Islet precursor cell (in vitro differentiated cells): ENCODE results near the gene CFDP1.
A peak's percentile ranks its signal among the peaks of the same experiment; 100 is the strongest.

Experiments
- DNase-seq: peaks from one replicate; pipeline ENCODE4 v3.0.0-alpha.2; 2018

Gene CFDP1

DNA sequence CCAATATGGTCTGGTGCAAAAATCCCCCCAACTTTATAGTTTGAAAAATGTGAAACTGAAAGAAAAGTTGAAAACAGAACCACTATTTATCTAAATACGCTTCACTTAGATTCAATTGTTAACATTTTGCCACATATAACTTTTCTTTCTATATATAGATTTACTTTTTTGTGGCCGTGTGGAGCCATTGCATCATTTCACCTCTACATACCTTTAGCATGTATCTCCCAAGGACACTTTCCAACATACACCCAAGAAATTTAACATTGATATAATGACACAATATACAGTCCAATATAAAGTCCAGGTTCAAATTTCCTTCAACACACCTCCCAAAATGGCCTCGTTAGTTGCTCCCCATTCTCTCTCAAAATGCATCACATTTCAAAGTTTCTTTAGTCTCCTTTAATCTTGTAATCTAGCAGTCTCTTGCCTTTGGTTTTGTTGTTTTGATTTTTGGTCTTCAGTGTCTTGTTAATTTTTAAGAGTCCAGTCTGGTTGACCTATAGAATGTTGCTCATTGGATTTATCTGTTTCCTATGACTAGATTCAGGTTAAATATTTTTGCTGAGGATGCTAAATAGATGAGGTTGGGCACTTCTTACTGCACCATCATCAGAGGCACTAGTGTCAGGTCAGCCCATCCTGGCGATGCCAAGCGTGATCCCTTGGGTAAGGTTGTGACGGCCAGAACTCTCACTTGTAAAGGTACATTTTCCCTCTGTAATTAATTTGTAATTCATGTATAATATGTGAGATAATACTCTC lies 117.6 kb downstream of the CFDP1 start:
- no peak for DNase-seq

DNA sequence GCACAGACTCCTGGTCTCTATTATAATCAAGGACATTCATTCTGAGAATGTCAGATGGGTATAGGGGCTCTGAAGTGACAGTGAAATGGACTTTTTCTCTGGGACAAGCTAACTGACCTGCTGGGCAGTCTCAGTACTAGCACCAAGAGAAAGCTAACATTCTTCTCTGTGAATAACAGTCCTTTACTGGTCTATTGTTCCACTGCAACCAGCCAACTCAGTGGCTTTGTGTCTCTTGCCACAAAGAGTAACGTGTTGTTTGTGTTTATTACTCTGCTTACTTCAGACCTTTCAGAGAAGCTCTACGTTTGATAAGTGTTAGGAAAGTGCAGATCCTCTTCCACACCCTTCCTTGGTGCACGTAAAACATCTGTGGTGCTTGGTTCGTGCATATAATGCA lies 120.4 kb downstream of the CFDP1 start:
- no peak for DNase-seq

DNA sequence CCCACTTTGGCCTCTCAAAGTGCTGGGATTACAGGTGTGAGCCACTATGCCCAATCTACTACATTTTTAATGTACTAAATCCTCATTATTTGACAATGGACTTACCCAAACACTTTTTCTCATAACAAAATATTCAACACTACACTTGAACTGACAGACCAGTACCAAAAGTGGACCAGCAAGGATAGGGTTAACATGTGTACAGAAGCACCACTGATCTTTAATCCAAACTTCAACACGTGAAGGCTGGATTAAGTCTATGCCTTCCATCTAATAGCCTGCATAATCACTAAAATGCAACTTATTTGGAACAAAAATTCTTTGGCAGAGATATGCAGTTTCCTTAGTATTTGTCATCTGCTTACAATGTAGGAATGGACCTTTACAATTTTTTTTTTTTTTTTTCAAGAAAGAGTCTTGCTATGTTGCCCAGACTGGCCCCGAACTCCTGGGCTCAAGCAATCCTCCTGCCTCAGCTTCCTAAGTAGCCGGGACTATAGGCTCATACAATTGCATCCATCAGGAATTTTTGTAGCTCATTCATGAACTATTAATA lies 121.8 kb downstream of the CFDP1 start:
- no peak for DNase-seq

DNA sequence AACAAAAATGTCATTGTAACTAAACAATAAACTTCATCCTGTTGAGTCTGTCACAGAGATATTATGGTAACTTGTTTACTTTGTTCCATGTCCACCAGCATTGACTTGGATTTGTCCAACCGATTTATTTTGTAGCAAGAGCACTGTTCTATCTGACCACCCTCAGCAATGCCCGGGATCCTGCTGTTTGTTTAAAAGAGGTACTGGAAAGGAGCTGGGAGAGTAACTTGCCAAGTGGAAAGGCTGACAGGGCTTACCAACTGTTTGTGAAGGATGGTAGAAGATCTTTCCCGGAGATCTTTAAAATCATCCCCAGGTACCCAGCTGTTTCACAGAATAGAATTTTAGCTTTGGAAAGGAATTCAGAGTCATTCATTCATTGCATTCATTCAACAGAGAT lies 122.8 kb downstream of the CFDP1 start:
- no peak for DNase-seq

DNA sequence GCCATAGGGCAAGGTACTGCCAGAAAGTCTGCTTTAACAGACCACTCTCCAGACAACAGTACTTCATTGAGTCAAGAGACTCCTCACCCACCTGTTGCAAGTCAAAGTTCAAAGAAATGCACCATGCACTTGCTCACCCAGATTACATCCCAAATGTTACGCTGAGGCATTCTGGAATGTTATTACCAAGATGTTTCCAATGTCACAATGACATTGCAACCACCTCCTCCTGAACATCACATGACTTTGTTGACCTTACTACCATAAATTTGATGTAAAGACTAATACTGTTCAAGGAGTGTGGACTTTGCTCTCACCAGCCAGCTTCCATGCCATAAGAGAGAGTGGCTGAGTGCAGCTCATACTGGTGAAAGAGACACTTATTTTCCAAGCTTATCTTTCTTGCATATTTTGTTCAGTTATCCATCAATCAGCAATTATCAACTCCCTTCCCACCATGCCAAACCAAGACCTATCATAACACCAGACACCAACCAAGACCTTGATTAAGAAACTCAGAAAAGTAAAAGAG lies 123.3 kb downstream of the CFDP1 start:
- no peak for DNase-seq

DNA sequence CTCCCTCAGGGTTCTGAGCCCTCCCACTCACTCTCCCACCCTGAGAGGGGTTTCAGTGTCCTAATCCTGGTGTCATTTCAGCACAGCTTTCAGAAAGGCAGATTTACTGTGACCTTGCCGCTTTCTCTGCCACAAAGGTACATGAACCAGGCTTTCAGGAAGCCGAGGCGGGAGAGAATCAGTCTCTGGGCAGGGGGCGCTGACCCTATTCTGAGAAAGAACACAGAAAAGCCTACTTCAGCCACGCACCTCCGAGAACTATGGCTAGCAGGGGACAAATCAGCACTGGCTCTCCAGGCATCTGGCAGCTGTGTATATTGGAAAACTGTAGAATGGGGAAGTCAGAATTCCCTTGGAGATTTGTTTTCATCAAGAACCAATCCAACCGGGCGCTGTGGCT lies 124.1 kb downstream of the CFDP1 start:
- no peak for DNase-seq

DNA sequence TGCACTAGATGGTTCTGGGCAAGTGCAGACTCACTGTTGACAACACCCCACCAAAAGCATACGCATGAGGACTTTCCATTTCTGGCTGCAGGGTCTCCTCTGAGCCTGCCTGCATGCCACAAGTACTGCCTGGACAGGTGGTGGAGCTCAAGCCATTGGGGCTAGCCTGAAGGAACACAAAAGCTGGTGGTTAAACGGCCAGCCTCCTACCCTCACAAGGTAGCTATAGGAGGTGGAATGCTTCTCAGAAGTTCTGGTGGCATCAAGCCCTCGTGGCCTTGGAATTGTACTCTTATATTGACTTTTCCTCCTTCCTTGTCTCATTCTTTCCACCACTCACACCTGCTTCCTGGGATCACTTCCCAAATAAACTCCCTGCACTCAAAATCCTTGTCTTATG lies 125.3 kb downstream of the CFDP1 start:
- DNase-seq, result no peak

DNA sequence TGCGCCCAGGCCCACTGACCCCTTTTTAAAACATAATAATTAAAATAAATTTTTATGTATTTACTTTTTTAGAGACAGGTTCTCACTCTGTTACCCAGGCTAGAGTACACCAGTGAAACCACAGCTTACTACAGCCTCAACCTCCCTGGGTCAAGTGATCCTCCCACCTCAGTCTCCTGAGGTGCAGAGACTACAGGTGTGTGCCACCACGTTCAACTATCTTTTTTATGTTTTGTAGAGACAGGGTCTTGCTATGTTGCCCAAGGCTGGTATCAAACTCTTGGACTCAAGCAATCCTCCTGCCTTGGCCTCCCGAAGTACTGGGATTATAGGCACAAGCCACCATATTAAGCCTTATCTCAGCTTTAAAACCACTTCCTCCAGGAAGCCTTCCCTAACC lies 125.8 kb downstream of the CFDP1 start:
- no peak for DNase-seq

DNA sequence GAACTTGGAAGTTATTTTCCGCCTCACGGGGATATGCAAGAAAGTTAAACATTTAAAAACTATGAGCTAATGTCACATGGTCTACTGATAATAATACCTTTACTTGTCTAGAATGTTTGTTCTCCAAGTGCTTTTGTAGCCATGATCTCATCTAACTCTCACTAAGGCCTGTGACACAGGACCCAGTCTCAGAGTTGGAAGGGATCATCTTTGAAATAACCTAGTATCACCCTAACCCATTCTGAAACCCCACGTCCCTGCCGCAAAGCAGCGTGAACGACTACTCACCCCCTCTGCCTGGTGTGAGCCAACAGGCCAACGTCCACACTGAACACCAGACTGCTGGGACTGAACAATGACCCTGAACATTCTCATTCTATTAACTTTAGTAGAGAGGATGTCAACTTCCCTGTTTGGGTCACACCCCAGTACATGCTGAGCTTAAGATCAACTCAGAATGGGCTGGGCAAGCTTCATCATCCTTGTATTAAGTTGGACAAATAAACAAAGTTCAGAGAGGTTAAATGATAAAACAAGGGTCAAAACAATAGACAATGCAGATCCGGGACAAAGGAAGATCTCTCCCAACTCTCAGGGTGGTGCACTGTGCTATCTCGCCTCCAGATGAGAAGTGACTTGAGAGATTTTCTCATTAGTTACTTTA lies 127.1 kb downstream of the CFDP1 start:
- no peak for DNase-seq

DNA sequence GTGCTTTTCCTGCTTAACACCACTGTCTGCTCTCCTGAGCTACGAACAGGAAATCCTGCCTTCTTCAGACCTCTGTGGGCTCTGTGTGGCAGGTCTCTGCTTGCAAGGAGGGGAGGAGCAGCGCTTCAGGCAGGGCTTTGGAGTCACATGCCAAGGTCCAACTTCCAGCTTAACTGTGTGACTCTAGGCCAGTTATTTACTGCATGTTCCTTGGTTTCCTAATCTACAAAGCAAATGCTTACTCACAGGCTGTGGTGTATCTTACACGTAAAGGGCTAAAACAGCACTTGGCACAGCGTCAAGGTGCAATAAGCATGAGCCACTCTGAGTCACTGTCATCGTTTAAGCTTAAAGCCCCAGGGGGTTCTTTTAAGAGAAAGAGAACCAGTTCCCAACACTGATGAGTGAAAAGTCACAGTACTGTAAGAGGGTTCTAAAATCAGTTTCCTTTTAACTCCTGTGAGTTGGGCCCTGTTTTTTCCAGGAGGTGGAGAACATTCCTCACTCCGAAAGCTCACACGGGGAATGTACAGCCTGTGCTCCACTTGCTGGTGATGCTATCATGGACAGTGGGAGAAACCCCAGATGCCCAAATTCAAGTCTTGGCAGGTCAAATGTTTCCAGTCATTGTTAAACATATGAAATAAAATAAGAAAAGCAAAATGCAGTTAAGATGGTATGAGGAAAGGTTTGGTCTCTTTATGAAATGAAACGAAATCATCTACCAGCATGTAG lies 127.8 kb downstream of the CFDP1 start:
- DNase-seq, result peak; percentile 96

DNA sequence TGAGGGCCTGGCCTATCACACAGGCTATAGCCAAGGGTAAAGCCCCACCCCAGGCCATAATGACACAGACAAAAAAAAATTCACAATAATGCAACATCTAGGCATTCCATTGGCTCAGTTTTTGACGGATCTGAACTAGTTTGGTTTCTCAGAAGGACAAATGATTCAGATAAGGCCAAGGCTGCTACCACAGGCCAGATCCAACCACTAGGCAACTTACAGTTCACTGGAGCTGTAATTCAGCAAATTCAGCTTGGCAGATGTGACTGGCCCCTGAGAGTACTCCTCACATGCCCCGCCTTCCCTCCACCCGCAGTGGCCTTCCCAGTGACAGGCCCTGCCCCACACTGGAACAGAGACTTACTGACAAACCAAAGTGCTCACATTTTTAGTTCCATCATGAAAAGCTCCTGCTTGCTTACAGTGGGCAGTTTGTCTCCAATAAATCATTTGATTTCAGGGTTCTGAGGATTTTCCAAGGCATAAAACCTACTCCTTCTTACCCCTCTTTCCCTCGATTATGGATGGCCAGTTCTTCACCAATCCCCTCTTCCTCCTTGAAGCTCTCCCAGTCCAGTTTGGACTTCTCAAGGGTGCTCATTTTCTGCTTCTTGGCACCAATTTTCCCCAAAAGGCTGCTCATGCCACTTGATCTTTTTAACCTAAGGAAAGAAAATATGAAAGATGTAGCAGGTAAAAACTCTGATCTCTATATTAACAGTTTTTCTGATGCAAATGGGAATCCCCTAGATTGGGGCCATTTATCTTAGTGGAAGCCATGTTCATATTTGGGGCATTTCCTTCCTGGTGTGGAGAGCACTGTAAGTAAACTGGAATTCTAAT lies 128.6 kb downstream of the CFDP1 start:
- DNase-seq, result no peak

DNA sequence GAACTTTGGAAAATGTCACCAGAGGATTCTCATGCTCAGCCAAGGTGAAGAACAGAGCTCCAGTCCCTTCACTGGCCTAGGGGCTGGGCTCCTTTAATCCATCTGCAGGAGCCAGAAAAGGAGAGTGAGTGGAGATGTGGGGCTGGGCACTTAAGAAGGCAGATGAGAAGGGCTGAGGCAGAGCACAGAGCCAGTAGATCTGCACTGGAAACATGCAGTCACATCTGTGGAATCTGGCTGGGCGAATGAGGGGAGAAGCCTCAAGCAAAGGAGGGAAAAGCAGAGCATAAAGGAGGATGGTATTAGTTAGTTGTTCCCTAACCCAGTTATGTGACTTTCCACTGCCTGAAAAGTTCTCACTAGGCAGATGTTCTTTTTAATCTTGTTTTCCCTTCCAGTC lies 131.5 kb downstream of the CFDP1 start:
- peak; percentile 88 for DNase-seq

DNA sequence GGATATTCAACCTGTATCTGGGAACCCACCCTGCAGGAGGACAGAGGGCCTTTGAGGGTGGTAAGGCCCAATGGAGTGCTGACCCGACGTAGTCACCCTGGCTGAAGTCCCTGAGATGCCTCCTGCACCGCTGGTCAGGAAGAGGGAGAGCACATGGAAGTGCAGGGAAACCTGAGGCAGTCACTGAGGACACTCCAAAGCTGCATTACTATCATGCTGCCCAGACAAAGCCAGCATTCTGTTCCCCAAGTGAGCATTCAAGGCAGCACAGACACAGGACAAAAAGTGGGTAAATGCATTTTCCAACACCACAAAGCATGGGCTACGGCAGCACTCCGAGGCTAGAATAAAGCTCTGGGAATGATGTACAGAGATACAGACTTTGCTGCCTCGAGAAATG lies 135.0 kb downstream of the CFDP1 start:
- no peak for DNase-seq

DNA sequence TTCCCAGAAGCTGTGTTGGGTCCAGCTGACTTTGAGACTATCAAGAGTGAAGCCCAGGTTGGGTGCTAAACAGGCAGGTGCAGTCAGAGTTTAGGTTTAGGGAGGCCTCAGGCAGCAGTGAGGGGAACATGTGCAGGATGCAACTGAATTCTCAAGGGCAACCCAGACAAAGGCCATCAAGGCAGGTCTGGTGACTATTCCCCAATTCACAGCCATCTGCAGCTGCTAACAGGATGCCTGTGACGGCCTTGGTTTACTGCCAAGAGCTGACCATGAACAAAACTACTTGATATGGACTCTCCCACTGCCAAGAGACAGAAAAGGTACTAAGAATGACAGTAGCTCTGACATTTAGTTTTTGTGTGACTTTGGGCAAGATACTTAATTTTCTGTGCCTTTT lies 136.7 kb downstream of the CFDP1 start:
- DNase-seq, result no peak

DNA sequence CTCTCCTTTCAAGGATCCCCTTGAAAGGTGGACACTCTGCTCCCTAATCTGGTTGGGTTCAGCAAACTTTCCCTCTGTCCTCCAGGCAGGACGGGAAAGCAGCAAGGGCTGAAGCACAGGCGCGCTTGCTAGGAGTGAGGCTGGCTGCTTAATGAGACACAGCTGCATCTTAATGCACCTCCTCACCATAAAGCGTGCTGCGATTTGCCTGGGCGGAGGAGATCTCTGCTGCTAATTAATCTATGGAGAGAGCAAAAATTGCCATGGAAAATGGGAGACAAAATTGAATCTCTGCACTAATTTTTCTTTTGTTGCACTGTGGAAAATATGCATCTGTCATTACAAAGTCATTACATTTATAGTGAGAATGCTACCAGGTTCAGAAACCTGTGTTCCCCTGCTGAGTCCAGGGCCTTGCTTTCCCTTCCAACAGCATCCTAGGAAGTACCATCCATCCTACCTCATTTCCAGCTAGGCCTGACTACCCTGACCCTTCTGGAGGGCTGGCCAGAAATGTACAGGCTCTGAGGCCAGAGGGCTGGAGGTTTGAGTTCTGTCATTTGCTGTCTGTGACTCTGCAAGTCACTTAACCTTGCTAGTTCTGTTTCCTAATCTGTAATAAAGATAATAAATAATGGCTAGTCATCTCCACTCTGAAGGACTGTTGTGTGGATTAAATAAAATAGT lies 138.4 kb downstream of the CFDP1 start:
- DNase-seq, result no peak

DNA sequence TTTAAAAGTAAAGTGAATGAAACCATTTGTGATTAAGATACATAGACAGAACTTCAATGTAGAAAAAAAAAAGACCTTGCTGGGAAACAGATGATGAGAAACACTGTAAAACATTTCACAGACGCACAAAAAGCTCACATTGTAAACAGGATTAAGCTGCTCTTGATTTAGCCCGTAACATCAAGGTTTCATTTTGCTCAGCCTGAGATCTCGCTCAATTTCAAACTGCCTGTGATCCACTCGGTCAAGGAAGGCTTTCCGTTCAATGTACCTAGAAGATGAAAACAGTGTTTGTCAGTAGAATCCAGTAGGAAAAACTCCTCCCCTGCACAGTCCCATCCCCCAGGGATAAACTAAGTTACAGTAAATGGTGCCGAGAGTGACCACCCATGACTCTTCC lies 139.5 kb downstream of the CFDP1 start:
- DNase-seq, result no peak

DNA sequence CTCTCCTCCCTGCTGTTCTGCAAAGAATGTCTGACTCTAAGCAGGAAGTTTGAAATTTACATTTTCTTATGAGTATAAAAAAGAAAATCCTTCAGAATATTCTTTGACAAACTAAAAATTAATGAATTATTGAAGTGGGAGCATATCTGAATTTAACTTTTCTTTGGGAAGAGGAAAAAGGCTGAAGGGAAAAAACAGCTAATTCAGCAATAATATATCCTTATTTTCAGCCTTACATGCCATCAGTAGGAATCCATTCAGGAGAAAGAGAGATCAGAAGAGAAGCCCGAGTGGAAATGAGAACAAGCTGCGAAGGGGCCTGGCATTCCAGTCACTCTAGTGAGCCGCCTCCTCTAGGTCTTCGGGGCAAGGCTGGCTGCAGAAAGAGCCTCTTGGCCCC lies 140.1 kb downstream of the CFDP1 start:
- DNase-seq, result no peak

DNA sequence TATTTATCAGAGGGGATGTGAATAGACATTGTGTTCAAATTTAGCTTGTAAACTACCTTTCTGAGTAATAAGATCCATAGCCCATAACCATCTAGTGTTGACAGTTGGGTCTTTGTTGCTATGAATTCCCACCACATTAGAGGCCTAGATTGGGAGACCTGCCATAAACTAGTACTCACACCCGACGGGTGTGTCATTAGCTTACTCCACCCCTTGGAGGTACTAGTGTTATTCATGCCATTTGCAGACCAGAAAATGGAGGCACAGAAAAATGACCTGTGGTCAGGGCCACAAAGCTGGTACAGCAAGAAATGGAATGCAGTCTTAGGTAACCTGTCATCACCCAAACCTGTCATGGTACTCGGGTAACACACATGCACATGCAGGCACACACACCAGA lies 140.6 kb downstream of the CFDP1 start:
- DNase-seq, result no peak

DNA sequence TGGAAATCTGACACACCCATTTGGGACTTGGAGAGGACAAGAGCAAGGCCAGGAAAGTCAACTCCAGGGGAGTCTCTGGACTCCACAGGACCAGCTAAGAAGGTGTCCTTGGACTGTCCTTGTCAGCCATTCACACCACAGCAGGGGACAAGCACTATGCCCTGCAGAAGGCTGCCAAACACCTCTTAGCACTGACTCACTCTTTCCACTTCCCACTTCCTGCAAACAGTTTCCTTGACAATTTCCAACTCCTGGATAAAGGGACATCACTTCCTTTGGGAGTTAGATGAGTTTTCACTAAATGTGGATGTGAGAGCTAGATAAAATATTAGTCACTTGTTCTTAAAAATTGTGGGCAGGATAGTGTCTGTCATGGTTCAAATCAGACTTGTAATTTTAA lies 144.1 kb downstream of the CFDP1 start:
- DNase-seq, result no peak

DNA sequence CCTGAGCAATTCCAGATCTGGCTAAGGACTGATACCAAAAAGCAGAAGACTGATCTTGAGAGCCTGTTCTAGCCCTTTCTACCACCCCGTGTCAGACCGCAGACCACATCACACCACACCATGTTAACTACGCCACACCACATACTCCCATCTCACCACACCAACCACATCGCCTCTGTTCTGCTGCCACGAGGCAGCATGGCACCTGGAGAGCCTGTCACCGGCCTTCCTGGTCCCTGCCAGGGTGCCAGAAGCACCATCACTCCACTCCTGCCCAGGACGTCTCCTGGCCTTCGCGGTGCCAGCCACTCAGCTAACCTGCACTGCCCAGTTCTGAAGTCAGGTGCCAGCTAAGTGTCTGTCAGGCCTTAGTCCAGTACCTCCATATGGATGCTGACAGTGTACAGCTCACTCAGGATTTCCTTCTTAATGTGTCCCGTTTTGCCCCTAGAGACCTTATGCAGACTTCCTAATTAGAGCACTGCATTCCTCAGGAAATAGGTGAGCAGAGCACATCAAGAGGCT lies 144.6 kb downstream of the CFDP1 start:
- no peak for DNase-seq

DNA sequence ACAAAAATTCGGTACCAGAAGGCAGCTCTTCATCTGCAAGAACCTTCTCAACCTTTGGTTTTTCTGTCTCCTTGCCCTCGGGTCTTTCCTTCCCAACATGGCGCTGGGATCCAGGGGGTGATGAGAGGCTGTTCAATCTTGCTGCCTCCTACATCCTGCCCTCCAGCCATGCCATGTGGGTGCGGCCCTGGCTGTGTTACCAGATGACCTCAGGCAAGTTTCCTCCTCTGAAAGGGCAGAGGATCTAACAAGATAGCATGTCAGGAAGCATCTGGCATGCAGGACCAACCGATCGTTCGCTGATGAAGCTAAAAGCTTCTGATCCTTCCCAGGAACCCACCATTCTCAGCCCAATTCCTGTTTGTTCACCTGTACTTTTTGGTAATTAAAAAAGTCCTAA lies 145.1 kb downstream of the CFDP1 start:
- no peak for DNase-seq

DNA sequence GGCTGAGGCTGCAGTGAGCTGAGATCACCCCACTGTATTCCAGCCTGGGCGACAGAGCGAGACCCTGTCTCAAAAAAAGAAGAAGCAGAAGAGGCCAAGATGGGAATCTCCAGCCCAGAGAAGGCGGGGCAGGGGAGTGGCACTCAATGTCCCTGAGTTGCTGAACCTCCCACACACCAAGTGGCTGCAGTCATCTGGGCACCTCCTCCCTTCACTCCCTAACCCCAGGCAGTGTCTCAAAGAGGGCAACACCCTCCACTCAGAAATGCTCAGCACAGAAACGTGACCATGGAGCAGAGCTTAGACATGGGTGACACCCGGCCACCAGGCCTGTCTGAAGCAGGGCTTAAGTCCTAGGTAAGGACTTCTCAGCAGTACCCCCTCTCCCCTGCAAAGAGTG lies 145.6 kb downstream of the CFDP1 start:
- DNase-seq, result no peak
